SH-SY5Y (cell line): ENCODE results near the gene SOX6.

ENCODE experiments used
- GATA2 ChIP-seq: IDR thresholded peaks from 2 replicates; pipeline ENCODE4 v1.6.1; 2011; ENCODE audit warnings: mild to moderate bottlenecking, low read depth, low read length
- GATA3 ChIP-seq: IDR thresholded peaks from 2 replicates; pipeline ENCODE4 v1.6.1; 2011; ENCODE audit warnings: low read depth, mild to moderate bottlenecking, low read length, moderate library complexity

GRCh38 chr11:16239141-16240105 lies 116.9 kb downstream of the SOX6 start:
- TF ChIP-seq GATA3 (no peak), GATA2 (no peak)
